Measurements from ENCODE around the gene EFTUD2. TPM values are rescaled to one million over a fixed set of nuclear protein-coding genes. Genes with fewer than 3 reads are reported as not detected.

EFTUD2 gene
- total and polyA plus RNA-seq, 2 of the 4 experiments (the other 2 are of a cell fraction), result 72.5 to 126 TPM

DNA sequence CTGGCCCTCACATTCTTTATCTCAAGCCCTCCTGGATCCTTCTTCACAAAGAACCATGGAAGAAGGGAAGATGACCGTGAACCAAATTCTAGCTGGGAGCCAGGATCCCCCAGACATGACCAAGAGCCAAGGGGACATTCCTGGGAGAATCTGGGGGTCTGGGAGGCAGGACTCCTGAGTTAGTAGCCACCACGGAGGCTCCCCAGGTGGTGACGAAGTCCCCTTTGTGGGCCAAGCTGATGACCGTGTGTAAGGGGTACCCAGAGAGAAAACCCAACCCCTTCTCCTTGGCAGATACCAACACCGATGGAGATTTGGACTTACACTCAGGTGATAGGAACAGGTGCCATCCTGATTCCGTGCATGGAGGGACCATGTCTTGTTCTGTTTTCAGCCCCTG lies 22.9 kb upstream of the EFTUD2 start:
- H3K18ac ChIP-seq (ENCODE audit: low read depth, low read length), result no peak overlapping the region
- H2BK120ac ChIP-seq (ENCODE audit: low read depth, low read length), result no peak overlapping the region
- no peak overlapping the region for H2BK5ac ChIP-seq (ENCODE audit: low read depth, low read length, poor library complexity, severe bottlenecking)
- no peak overlapping the region for H2BK15ac ChIP-seq (ENCODE audit: low read depth, low read length)
- H3K27me3 ChIP-seq (ENCODE audit: control insufficient read depth, insufficient read depth, low read length), result peaks cover 5% of the 10 kb centered on the region; the same call in 1 of the 2 replicates
- H3K14ac ChIP-seq (replicated peaks; ENCODE audit: low read depth, low read length), result no peak overlapping the region
- no peak overlapping the region for H2AFZ ChIP-seq (replicated peaks; ENCODE audit: low read length, poor library complexity)
- no peak overlapping the region for H2AK5ac ChIP-seq (ENCODE audit: low read depth, low read length)
- peak overlapping the region; percentile 7 for H2AK9ac ChIP-seq (replicated peaks; ENCODE audit: low read depth, low read length, poor library complexity)
- H3K4me1 ChIP-seq (ENCODE audit: control insufficient read depth, insufficient read depth, low read length), result peaks cover 3% of the 10 kb centered on the region; the same call in 1 of the 2 replicates
- in situ Hi-C loops (cut with MboI; ENCODE audit: low sequenced_read_pairs), result no loop called here
- POLR2A ChIA-PET (ENCODE audit: unreplicated experiment), result no interaction called here
- intact Hi-C loops (cut with micrococcal nuclease), result no loop called here
- H3K4me2 ChIP-seq (ENCODE audit: low read depth, low read length), result no peak overlapping the region
- no peak overlapping the region for H3K4me3 ChIP-seq (ENCODE audit: insufficient read depth, low read depth, low read length)
- no peak overlapping the region for H2BK20ac ChIP-seq (ENCODE audit: low read depth, low read length)
- H3K79me1 ChIP-seq (ENCODE audit: low read depth in 1 of 2, low read length in 2 of 2), result no peaks in the 10 kb centered on the region
- H3K36me3 ChIP-seq (ENCODE audit: control insufficient read depth, insufficient read depth, low read length), result peaks cover 5% of the 10 kb centered on the region
- no peak overlapping the region for H3K56ac ChIP-seq (ENCODE audit: extremely low read depth, insufficient read depth, low read length)
- H3K9me1 ChIP-seq (ENCODE audit: insufficient read depth, low read length), result no peaks in the 10 kb centered on the region
- no CpG with 5 or more reads among the region's 6 CpGs for WGBS, 2 experiments (ENCODE audit: extremely low coverage in 2 of 2, insufficient read length in 1 of 2)
- BruUV-seq (replicated peaks), result no TSS peak
- H4K91ac ChIP-seq (ENCODE audit: insufficient read depth, low read depth, low read length), result no peak overlapping the region
- no peak overlapping the region for H4K8ac ChIP-seq (ENCODE audit: low read depth in 2 of 2, low read length in 2 of 2)
- no peak overlapping the region for H3K27ac ChIP-seq (ENCODE audit: insufficient read depth, low read length)
- no peaks in the 10 kb centered on the region for H3K9me3 ChIP-seq (ENCODE audit: control insufficient read depth, insufficient read depth, low read length)
- DNase-seq (no peak), ATAC-seq (ENCODE audit: low read depth) (no peak)
- no peak overlapping the region for H3K9ac ChIP-seq (ENCODE audit: low read depth, low read length)
- CTCF ChIA-PET, result interaction anchor here (6.6 kb wide), 1 partner anchor 98 kb away, joined by 62 read pairs; no protein-coding TSS in a partner anchor
- H4K20me1 ChIP-seq (ENCODE audit: insufficient read depth, low read length), result no peaks in the 10 kb centered on the region
- dilution Hi-C loops (cut with HindIII; ENCODE audit: low sequenced_read_pairs, unreplicated experiment), result no loop called here
- no peak overlapping the region for H3K23ac ChIP-seq (ENCODE audit: low read depth, low read length)
- TF ChIP-seq CEBPB (IDR thresholded peaks at IDR 0.05; ENCODE audit: low read depth, low read length) (no peak), MAFK (IDR thresholded peaks at IDR 0.05; ENCODE audit: low read depth, low read length) (no peak), BHLHE40 (IDR thresholded peaks at IDR 0.05; ENCODE audit: low read depth, low read length) (no peak), NFE2L2 (IDR thresholded peaks at IDR 0.05; ENCODE audit: low read depth, low read length) (no peak), FOS (IDR thresholded peaks at IDR 0.05; ENCODE audit: low read depth, low read length) (no peak), RAD21 (IDR thresholded peaks at IDR 0.05; ENCODE audit: low read length) (no peak), SMC3 (IDR thresholded peaks at IDR 0.05; ENCODE audit: low read depth, low read length) (no peak), POLR2A (IDR thresholded peaks at IDR 0.05; ENCODE audit: low read depth, low read length) (no peak), MAZ (IDR thresholded peaks at IDR 0.05; ENCODE audit: borderline replicate concordance, low read depth, low read length) (no peak), RFX5 (IDR thresholded peaks at IDR 0.05; ENCODE audit: low read depth, low read length) (no peak), MXI1 (IDR thresholded peaks at IDR 0.05; ENCODE audit: borderline replicate concordance, low read depth, low read length) (no peak), RCOR1 (IDR thresholded peaks at IDR 0.05; ENCODE audit: insufficient replicate concordance, low read length) (no peak), CHD1 (IDR thresholded peaks at IDR 0.05; ENCODE audit: low read depth, low read length) (no peak)
- TF ChIP-seq, protein P1, sequence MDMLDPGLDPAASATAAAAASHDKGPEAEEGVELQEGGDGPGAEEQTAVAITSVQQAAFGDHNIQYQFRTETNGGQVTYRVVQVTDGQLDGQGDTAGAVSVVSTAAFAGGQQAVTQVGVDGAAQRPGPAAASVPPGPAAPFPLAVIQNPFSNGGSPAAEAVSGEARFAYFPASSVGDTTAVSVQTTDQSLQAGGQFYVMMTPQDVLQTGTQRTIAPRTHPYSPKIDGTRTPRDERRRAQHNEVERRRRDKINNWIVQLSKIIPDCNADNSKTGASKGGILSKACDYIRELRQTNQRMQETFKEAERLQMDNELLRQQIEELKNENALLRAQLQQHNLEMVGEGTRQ (IDR thresholded peaks at IDR 0.05; ENCODE audit: low read depth, low read length), result no peak
- TF ChIP-seq, protein P2, sequence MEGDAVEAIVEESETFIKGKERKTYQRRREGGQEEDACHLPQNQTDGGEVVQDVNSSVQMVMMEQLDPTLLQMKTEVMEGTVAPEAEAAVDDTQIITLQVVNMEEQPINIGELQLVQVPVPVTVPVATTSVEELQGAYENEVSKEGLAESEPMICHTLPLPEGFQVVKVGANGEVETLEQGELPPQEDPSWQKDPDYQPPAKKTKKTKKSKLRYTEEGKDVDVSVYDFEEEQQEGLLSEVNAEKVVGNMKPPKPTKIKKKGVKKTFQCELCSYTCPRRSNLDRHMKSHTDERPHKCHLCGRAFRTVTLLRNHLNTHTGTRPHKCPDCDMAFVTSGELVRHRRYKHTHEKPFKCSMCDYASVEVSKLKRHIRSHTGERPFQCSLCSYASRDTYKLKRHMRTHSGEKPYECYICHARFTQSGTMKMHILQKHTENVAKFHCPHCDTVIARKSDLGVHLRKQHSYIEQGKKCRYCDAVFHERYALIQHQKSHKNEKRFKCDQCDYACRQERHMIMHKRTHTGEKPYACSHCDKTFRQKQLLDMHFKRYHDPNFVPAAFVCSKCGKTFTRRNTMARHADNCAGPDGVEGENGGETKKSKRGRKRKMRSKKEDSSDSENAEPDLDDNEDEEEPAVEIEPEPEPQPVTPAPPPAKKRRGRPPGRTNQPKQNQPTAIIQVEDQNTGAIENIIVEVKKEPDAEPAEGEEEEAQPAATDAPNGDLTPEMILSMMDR (conservative IDR thresholded peaks at IDR 0.05; ENCODE audit: low read depth, low read length), result no peak
- TF ChIP-seq, protein P3, sequence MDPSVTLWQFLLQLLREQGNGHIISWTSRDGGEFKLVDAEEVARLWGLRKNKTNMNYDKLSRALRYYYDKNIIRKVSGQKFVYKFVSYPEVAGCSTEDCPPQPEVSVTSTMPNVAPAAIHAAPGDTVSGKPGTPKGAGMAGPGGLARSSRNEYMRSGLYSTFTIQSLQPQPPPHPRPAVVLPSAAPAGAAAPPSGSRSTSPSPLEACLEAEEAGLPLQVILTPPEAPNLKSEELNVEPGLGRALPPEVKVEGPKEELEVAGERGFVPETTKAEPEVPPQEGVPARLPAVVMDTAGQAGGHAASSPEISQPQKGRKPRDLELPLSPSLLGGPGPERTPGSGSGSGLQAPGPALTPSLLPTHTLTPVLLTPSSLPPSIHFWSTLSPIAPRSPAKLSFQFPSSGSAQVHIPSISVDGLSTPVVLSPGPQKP (IDR thresholded peaks at IDR 0.05; ENCODE audit: borderline replicate concordance, low read depth, low read length), result no peak
- H4K5ac ChIP-seq (ENCODE audit: low read depth, low read length), result no peak overlapping the region
- no peak overlapping the region for H3K4ac ChIP-seq (ENCODE audit: low read depth, low read length)

Measured in IMR-90 (cell line).